ENCODE data around the gene SLC17A3.

DNA sequence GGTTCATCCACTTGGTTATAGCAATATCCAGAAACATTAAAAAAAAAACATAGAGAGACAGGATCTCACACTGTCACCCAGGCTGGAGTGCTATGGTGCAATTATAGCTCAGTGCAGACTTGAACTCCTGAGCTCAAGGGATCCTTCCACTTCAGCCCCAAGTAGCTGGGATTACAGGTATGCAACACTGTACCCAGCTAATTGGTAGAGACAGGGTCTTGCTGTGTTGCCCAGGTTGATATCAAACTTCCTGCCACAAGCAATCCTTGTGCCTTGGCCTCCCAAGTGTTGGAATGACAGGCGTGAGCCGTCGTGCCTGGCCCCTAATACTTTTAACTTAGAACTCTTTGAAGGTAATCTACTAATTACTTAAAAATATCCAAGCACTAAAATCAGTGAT lies 41.4 kb downstream of the SLC17A3 start:
- TF ChIP-seq, protein P1, sequence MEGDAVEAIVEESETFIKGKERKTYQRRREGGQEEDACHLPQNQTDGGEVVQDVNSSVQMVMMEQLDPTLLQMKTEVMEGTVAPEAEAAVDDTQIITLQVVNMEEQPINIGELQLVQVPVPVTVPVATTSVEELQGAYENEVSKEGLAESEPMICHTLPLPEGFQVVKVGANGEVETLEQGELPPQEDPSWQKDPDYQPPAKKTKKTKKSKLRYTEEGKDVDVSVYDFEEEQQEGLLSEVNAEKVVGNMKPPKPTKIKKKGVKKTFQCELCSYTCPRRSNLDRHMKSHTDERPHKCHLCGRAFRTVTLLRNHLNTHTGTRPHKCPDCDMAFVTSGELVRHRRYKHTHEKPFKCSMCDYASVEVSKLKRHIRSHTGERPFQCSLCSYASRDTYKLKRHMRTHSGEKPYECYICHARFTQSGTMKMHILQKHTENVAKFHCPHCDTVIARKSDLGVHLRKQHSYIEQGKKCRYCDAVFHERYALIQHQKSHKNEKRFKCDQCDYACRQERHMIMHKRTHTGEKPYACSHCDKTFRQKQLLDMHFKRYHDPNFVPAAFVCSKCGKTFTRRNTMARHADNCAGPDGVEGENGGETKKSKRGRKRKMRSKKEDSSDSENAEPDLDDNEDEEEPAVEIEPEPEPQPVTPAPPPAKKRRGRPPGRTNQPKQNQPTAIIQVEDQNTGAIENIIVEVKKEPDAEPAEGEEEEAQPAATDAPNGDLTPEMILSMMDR (IDR thresholded peaks at IDR 0.05; ENCODE audit: extremely low read depth in 1 of 2, insufficient read depth in 1 of 2, low read depth in 1 of 2, low read length in 2 of 2), result no peak
- TF ChIP-seq EZH2 (IDR thresholded peaks at IDR 0.05; ENCODE audit: borderline replicate concordance, low read depth, low read length, severe bottlenecking) (no peak), POLR2A (IDR thresholded peaks at IDR 0.05; ENCODE audit: low read depth, low read length) (no peak), MYC (IDR thresholded peaks at IDR 0.05; ENCODE audit: low read depth, low read length) (no peak), GATA2 (IDR thresholded peaks at IDR 0.05; ENCODE audit: insufficient read depth, insufficient read length, low read depth, low read length) (no peak), POLR2AphosphoS5 (IDR thresholded peaks at IDR 0.05; ENCODE audit: insufficient read depth, low read depth, low read length) (no peak)
- TF ChIP-seq, protein P2, sequence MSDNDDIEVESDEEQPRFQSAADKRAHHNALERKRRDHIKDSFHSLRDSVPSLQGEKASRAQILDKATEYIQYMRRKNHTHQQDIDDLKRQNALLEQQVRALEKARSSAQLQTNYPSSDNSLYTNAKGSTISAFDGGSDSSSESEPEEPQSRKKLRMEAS (IDR thresholded peaks at IDR 0.05; ENCODE audit: insufficient read depth, insufficient read length), result no peak
